ENCODE results near the gene LLCFC1.

DNA sequence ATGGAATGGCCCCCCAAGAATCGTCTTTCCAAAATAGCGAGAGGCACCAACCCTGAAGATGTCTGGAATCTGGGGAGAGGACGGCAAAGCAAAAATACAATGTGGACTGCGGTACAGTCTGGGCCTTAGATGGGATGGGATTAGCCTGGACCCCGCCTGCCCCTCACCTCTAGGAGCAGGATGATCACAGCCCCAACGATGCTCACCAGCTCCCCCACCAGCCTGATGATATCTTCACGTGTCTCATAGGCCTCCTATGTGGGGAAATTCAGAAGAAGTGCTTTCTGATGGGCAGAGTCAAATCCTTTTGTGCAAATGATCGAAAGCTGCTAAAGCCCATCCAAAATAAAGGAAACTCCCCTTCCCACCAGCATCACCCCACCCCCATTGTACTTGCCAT, 24.0 kb upstream of the LLCFC1 start:
- TF ChIP-seq ATF1 (CRISPR knock-in tag; IDR thresholded peaks at IDR 0.05) (no peak), NR1H2 (CRISPR knock-in tag; IDR thresholded peaks at IDR 0.05) (no peak), NR2C2 (CRISPR knock-in tag; IDR thresholded peaks at IDR 0.05) (no peak)
- TF ChIP-seq, protein P1, sequence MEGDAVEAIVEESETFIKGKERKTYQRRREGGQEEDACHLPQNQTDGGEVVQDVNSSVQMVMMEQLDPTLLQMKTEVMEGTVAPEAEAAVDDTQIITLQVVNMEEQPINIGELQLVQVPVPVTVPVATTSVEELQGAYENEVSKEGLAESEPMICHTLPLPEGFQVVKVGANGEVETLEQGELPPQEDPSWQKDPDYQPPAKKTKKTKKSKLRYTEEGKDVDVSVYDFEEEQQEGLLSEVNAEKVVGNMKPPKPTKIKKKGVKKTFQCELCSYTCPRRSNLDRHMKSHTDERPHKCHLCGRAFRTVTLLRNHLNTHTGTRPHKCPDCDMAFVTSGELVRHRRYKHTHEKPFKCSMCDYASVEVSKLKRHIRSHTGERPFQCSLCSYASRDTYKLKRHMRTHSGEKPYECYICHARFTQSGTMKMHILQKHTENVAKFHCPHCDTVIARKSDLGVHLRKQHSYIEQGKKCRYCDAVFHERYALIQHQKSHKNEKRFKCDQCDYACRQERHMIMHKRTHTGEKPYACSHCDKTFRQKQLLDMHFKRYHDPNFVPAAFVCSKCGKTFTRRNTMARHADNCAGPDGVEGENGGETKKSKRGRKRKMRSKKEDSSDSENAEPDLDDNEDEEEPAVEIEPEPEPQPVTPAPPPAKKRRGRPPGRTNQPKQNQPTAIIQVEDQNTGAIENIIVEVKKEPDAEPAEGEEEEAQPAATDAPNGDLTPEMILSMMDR (IDR thresholded peaks at IDR 0.05) = no peak
- TF ChIP-seq, protein P2, sequence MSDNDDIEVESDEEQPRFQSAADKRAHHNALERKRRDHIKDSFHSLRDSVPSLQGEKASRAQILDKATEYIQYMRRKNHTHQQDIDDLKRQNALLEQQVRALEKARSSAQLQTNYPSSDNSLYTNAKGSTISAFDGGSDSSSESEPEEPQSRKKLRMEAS (CRISPR knock-in tag; IDR thresholded peaks at IDR 0.05) = no peak
- TF ChIP-seq, protein P3, sequence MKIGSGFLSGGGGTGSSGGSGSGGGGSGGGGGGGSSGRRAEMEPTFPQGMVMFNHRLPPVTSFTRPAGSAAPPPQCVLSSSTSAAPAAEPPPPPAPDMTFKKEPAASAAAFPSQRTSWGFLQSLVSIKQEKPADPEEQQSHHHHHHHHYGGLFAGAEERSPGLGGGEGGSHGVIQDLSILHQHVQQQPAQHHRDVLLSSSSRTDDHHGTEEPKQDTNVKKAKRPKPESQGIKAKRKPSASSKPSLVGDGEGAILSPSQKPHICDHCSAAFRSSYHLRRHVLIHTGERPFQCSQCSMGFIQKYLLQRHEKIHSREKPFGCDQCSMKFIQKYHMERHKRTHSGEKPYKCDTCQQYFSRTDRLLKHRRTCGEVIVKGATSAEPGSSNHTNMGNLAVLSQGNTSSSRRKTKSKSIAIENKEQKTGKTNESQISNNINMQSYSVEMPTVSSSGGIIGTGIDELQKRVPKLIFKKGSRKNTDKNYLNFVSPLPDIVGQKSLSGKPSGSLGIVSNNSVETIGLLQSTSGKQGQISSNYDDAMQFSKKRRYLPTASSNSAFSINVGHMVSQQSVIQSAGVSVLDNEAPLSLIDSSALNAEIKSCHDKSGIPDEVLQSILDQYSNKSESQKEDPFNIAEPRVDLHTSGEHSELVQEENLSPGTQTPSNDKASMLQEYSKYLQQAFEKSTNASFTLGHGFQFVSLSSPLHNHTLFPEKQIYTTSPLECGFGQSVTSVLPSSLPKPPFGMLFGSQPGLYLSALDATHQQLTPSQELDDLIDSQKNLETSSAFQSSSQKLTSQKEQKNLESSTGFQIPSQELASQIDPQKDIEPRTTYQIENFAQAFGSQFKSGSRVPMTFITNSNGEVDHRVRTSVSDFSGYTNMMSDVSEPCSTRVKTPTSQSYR (CRISPR knock-in tag; IDR thresholded peaks at IDR 0.05) = no peak
- TF ChIP-seq, protein P4, sequence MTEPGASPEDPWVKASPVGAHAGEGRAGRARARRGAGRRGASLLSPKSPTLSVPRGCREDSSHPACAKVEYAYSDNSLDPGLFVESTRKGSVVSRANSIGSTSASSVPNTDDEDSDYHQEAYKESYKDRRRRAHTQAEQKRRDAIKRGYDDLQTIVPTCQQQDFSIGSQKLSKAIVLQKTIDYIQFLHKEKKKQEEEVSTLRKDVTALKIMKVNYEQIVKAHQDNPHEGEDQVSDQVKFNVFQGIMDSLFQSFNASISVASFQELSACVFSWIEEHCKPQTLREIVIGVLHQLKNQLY (CRISPR knock-in tag; IDR thresholded peaks at IDR 0.05) = no peak
